Right renal pelvis (tissue), 4 donors: Measurements from ENCODE around the gene ZFX. TPM values are rescaled to one million over a fixed set of nuclear protein-coding genes. Genes with fewer than 3 reads are reported as not detected.

Experiments used
- DNase-seq, 4 donors: peaks; one replicate each; pipeline ENCODE4 v3.0.0-alpha.2; 2013; ENCODE audit warnings: low read depth in 4 of 4, low spot score in 3 of 4, missing footprints in 1 of 4
- polyA plus RNA-seq, 4 donors: library from polyadenylated mRNA; unstranded; fragments of 120-200 nt; gene quantifications; one replicate each; pipeline ENCODE4 v1.2.1, GENCODE V29; 2013; ENCODE audit not compliant: insufficient read length in 4 of 4

Gene ZFX
- polyA plus RNA-seq, 4 donors, result 24.6 to 32.6 (median 27.6) TPM

DNA sequence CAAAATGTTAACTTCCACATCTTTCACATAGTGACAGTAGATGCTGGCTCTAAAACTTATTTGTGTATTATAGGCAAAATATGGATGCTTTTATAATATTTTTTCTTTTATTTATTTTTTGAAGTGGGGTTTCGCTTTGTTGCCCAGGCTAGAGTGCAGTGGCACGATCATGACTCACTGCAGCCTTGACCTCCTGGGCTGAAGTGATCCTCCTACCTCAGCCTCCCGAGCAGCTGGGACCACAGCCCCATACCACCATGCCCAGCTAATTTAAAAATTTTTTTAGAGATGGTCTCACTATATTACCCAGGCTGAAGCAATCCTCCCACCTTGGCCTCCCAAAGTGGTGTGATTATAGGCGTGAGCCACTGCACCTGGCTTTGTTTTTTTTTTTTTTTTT lies 48.6 kb downstream of the ZFX start:
- DNase-seq, result no peak

DNA sequence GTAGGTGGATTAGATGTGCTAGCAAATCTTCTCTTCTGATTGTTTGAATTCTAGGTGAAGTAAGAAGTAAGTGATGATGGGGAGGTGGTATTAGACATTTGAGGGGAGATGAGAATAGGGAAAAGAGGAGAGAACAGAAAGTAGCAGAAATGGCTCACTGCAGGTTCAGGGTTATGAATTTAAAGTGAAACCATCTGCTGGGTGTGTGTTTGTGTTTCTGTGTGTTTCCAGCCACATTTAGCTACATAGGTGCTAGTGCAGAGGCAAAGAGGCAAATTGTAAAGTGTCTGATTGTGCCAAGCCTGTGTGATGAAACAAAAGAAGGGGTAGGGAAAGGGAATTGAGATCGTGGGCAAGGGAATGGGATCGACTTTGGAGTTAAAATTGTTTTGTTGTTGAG lies 50.6 kb downstream of the ZFX start:
- DNase-seq, result no peak

DNA sequence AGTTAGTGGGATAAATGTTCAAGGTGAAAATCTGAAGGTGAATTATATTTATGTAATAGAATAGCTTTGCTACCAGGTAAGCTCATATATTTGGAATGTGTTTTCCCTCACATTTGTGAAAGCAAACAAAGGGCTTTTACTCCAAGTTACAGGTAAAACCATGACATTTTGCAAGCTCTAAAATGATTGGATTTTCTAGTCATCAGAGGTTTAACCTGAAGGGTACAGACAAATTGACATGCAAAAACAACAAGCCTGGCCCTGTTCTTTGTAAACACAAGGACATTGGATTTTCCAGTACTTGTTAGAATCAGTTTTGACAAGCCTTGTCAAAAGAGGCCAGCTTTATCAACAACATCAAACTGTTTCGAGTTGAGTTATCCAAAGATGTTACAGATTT lies 51.7 kb downstream of the ZFX start:
- DNase-seq, result no peak

DNA sequence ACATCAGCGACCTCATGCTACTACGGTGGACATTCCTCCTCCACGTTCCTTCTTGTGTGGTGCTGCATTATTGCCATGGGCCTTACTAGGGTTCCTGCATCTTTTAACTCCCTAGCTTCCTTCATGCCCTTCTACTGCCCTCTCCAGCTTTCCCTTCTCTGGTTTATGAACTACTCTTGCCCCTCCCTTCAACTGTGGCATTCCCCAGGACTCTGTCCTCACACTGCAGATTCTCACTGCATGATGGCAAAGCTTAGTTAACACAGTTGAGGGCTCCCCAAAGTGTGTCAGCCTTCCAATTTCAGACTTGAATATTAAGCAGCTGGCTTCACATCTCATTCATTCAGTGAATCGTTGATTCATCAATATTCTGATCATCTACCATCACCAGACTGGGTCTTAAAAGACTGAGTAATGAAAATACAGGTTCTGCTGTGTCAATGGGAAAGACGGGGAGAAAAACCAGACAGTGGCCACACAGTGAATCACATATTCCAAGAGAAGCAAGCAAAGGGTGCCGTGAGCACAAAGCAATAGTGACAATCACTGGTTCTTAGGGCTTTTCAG lies 53.0 kb downstream of the ZFX start:
- DNase-seq, result no peak

DNA sequence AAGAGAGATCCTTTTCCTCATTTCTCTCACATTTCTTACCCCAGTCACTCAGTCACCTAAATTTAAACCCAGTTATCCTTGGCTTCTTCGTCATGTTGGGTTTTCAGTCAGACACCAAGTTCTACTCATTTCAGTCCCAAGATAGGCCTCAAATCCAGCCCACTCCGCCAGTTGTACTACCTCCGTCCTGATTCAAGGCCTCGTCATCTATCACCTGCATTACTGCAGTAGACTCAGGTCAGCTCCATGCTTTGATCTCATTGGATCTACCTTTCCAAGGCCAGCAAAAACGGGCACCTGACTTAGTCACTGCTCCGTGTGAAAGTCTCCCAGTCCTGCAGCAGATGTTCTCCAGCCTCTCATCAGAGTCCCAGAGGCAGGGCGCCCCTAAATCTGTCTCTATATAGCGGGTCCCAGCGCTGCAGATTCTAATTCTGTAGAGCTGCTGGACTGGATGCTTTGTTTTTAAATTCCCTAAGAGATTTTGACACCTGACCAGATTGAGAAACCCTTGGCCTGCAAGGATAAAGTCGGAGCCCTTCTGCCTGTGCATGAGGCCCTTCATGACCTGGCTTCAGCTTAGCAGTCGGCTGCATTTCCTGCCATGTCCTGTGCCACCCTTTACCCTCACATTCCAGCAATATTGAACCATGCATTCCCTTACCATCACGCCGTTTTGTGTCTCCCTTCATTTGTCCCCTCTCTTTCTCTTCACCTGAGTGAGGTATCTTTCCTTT lies 53.7 kb downstream of the ZFX start:
- no peak for DNase-seq

DNA sequence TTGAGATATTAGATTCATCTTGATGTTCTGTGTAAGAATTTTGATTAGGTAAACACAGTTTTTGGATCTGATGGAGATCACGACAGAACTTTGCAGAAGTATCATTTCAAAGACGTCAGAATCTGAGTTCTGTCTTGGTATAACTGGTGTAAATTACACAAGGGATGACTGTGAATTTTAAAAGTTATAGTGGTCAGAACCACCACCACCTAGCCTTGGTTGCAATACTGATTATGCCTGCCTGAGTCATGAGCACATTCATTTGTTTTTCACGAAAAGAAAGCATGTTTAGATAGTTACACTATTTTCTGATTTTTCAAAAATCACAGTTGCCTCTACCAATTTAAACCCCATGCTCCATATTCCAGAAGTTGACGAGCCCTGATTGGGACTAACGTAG lies 54.8 kb downstream of the ZFX start:
- no peak for DNase-seq

DNA sequence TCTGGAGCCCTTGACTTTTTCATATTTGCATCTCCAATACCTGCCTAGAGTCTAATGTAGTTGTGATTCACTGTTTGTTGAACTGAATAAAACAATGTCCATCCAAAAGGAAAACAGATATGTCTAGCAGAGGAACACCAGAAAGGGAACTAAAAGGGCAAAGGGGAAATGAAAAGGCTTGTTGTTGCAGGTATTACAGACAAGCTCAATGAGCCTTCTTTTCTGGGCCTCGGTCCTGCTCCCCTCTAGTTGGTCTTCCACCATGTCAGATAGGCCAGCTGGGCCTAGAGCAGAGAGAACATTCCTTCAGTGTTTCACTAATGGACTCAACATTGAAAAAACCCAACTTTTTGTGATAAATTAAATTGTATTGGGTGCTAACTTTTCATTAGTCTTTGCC lies 55.4 kb downstream of the ZFX start:
- DNase-seq, result no peak

DNA sequence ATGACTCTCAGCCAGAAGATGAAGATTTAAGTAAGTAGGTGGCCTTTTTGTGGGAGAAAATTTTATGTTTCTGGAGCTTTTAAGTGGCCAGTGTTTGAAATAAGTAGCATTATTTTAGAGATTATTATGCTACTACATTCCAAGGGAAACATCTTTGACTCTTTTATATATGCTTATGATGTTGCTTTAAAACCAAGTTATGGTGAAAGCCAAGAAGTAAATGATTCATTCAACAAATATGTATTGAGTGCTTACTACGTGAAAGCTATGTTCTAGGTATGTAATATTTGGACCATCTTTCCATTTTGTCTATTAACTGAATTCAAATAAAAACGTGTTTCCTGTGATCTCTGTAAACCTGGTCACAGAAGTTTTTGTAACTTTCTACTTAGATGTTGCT lies 58.3 kb downstream of the ZFX start:
- DNase-seq, result no peak

DNA sequence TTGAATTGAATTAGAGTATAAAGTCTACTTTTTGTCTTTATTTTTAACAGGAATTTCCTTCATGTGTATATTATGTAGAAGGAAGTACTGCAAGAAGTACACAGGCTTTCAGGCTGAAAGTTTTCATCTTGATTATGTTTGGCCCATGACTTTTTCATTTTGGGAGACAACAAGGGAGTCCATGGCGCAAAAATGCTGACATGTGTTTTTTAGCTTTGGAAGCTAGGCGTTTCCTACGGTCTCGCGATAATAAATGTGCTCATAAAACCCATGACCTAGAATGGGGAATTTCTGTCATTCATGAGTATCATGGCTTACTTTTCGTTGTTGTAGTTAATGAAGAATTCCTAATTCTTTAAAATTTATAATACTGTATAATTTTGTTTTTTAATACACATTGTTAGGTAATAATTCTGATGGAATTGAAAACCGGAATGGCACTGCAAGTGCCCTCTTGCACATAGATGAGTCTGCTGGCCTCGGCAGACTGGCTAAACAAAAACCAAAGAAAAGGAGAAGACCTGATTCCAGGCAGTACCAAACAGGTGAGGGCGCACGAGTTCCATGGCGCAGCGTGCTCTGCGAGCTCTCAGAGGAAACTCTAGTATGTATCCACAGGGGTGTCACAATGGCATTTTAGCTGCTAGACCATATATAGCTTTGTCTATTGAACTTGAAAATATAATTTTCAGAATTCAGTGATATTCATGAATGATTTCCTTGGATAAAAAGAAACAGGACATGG lies 59.1 kb downstream of the ZFX start:
- no peak for DNase-seq

DNA sequence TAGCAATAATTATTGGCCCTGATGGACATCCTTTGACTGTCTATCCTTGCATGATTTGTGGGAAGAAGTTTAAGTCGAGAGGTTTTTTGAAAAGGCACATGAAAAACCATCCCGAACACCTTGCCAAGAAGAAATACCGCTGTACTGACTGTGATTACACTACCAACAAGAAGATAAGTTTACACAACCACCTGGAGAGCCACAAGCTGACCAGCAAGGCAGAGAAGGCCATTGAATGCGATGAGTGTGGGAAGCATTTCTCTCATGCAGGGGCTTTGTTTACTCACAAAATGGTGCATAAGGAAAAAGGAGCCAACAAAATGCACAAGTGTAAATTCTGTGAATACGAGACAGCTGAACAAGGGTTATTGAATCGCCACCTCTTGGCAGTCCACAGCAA lies 60.7 kb downstream of the ZFX start:
- DNase-seq, result no peak

DNA sequence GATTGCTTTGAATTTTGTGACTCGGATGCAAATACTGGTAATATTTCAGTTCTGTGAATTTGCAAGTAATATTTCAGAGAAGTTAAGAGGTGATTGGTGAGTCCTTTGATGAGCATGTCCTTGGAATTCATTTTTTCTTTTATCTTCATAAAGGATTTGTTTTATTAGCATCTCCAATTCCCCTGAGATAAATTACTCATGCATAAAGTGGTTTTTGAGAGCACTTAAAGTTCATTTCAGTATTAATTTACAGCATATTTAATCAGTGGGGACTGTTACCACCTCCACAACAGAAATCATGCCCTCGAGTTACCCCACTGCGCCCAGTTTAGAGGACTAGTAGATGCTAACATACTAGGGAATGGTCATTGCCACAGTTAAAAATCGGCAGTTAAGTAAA lies 65.0 kb downstream of the ZFX start:
- no peak for DNase-seq

DNA sequence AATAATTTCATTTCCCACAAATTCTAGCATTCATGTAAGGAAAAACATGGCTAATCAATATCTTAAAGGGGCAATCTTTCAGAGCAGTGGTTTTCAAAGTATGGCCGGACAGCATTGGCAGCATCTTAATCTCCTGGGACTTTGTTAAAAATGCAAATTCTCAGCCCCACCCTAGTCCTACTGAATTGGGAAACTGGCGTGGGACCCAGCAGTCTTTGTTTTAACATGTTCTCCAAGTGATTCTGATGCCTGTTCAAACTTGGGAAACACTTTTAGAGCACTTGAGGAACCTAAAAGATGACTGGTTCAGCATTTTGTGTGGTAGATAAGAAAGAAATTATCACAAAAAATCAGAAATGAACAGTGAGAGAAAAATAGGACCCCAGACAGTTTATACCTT lies 65.7 kb downstream of the ZFX start:
- DNase-seq, result no peak

DNA sequence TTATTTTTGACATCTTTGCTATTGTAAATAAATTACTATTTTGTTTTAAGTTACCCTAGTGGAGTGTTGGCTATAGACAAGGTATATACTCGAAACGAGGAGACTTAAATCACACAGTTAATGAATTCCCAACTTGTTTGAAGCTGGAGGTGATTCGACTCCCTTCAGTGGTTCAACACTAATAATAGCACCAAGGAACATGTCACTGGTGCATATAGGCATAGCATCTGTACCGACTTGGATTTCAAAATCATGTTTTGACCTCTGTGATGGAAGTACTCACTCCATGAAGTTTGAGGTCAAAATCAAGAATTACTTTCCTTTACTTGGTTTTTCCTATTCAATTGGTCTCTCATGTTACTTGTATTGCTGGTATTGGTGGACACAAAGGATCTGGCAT lies 66.5 kb downstream of the ZFX start:
- no peak for DNase-seq

DNA sequence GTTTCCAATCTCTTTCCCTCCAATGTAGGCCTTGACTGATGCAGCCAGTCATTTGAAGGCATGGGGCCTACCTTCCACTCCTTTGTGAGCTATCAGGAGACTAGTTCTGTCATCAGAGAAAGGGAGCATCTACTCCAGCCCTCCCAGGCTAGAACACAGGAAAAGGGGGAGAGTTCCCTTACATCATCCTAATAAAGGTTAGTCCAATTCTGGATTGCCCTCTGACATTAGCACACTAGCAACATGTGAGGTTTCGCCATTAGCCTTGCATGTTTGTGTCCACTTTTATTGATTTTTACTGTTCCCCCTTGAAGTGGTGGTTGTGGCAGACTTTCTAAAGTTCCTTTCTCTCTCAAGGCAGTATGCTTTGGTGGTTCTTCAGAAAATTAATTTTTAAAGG lies 67.3 kb downstream of the ZFX start:
- DNase-seq, result no peak

DNA sequence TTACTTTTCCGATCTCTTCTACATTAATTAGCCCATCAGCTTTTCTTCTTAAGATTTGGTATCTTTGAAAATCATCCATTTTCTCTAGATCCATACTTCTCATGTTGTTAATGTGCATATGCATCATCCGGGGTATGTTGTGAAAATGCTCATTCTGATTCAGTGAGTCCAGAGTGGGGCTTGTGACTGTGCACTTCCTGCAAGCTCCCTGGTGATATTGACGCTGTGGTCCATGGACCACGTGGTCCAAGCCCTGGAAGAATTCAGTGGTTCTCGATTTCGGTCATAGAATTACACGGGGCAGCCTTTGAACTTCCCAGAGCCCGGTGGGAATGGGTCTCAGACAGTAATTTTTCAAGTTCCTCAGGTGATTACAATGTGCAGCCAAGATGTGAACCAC lies 69.8 kb downstream of the ZFX start:
- DNase-seq, result no peak

DNA sequence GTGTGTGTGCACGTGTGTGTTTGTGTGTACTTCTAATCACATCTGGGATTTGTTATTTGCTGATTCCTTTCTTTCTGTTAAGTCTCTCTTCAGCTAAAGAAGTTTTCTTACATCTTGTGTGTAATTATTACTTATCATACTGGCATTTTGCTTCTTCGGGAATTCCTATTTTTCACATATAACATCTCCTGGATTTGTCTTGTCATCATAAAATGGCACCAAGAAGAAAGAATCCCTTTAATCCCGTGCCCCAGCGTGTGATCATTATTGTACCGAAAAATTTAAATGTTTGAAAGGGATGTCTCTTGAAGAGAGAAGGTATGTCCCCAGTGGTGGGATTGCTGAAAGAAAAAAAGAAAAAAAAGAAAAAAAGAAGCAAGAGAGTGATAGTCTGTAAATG lies 72.3 kb downstream of the ZFX start:
- DNase-seq, result no peak

DNA sequence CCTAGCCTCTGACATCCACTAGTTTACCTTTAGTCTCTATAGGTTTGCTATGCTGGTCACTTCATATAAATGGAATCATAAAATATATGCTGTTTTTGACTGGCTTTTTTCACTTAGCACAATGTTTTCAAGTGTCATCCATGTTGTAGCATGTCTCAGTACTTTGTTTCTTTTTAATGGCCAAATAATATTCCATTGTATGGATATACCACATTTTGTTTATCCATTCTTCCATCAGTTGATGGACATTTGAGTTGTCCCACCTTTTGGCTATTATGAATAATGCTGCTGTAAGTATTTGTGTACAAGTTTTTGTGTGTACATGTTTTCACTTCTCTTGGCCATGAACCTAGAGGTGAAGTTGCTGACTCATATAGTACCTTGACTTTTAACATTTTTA lies 75.7 kb downstream of the ZFX start:
- no peak for DNase-seq

DNA sequence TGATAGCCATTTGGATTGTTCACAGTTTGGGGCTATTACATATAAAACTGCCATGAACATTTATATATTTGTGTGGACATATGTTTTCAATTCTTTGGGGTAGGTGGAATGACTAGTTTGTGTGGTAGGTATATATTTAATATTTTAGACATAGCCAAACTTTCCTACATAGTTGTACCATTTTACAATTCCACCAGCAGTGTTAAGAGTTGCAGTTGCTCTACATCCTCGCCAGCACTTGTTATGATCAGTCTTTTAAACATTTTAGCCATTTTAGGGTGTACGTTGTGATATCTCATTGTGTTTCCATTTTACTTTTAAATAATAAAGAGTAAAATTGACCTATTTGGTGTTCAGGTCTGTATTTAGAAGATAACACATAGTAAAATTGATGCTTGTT lies 76.6 kb downstream of the ZFX start:
- no peak for DNase-seq

DNA sequence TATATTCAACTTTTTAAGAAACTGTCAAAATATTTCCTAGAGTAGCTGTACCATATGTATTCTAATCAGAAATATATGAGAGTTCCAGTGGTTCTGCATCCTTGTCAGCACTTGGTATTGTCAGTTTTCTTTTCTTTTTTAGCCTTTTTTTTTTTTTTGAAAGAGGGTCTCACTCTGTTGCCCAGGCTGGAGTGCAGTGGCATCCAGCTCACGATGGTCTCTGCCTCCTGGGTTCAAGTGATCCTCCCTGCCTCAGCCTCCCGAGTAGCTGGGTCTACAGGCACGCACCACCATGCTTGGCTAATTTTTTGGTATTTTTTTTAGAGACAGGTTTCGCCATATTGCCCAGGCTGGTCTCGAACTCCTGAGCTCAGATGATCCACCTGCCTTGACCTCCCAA lies 79.1 kb downstream of the ZFX start:
- DNase-seq, result no peak

DNA sequence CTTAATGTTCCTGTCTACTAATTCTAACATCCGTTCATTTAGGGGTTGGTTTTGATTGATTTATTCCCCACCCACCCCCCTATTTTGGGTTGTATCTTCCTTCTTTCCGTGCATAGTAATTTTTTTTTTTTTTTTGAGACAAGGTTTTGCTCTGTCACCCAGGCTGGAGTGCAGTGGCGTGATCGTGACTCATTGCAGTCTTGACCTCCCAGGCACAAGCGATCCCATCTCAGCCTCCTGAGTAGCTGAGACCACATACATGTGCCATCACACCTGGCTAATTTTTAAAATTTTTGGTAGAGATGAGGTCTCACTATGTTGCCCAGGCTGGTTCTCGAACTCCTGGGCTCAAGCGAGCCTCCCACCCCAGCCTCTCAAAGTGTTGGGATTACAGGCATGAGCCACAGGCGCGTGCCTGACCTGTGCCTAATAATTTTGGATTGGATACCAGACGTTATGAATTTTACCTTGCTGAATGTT lies 79.9 kb downstream of the ZFX start:
- no peak for DNase-seq

DNA sequence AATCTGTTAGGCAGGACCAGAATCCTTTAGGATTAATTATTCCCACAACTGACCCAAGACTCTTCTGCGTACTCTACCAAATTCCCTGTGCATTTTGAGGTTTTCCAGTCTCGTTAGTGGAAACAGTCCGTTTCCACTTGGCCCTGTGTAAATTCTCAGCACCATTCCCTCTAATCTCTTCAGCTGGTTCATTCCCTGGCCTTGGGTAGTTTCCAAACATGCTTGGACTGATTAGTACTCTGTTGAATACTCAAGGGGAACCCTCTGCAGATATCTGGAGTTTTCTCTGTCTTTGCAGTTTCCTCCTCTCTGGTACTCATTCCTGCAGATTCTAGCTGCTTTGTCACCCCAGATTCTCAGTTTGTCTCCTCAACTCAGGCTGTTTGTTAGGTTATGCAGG lies 80.4 kb downstream of the ZFX start:
- DNase-seq, result no peak

DNA sequence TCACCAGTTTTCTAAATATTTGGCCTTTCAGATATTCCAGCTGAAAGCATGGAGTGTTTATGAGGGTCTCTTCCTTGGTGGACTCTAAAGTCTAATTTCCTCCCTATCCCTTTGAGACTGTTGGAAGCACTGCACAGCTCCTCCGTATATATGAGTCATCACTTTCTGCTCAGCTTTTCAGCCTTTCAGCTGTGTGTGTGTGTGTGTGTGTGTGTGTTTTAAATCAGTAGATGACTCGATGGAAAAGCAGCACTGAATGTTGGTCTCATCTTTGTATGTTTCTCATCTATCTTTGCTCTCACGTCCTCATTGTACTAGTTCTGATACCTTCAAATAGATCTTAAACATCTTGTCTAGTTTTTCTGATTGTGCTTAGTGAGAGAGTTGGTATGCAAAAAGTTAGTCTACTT lies 81.6 kb downstream of the ZFX start:
- no peak for DNase-seq
